SK-N-SH (cell line): ENCODE measurements around the gene WRAP73. TPM values are rescaled to one million over a fixed set of nuclear protein-coding genes. Genes with fewer than 3 reads are reported as not detected.

Experiments
- CTCF ChIA-PET: fragments of 300-600, 350-600 bp; formaldehyde crosslinking; extraction: SDS; loops from one replicate; lab custom pipeline; 2021; lab: Yijun Ruan, JAX
- POLR2A ChIA-PET: fragments of 350-600 bp; sonication (Branson Sonifier 250); formaldehyde crosslinking; extraction: SDS; loops from one replicate; lab custom pipeline; 2020; ENCODE audit warnings: antibody characterized with exemption, inconsistent platforms; lab: Yijun Ruan, JAX
- DNase-seq: peaks from one replicate; pipeline ENCODE4 v3.0.0; 2012
- H2AFZ ChIP-seq: fragments of 200-600 bp; sonication (generic); 2 replicates; pipeline ENCODE4 v1.8.1; 2016; ENCODE audit warnings: antibody characterized with exemption, mild to moderate bottlenecking, low read depth
- H3F3A ChIP-seq: fragments of 200-600 bp; sonication (generic); replicated peaks from 2 replicates; pipeline ENCODE3; 2016; ENCODE audit warnings: antibody characterized with exemption, mild to moderate bottlenecking; ENCODE audit not compliant: insufficient read depth
- H3K27ac ChIP-seq, 2 experiments: fragments of 200-500 bp in 1 of 2; fragments of 200-600 bp in 1 of 2; sonication (Bioruptor generic) in 1 of 2; sonication (generic), shearing (Covaris generic) in 1 of 2; 2 replicates each; pipeline versions ENCODE4 v1.5.1 to v1.6.1; 2014 to 2016; ENCODE audit warnings: low read depth in 2 of 2, inconsistent platforms in 1 of 2, low read length in 1 of 2, mild to moderate bottlenecking in 1 of 2, mixed read lengths in 1 of 2
- H3K27me3 ChIP-seq: fragments of 200-600 bp; sonication (generic), shearing (Covaris generic); 2 replicates; pipeline ENCODE4 v1.6.1; 2016; ENCODE audit warnings: mixed run types; ENCODE audit not compliant: insufficient read depth
- H3K36me3 ChIP-seq, 2 experiments: fragments of 200-500 bp in 1 of 2; fragments of 200-600 bp in 1 of 2; sonication (Bioruptor generic) in 1 of 2; sonication (generic) in 1 of 2; replicated peaks in 1 of 2; 2 replicates each; pipeline versions ENCODE3 to v1.5.1; 2014 to 2016; ENCODE audit warnings: low read length in 1 of 2, mild to moderate bottlenecking in 1 of 2; ENCODE audit not compliant: insufficient read depth in 2 of 2, control insufficient read depth in 1 of 2
- H3K4me1 ChIP-seq, 2 experiments: fragments of 200-500 bp in 1 of 2; fragments of 200-600 bp in 1 of 2; sonication (Bioruptor generic) in 1 of 2; sonication (generic), shearing (Covaris generic) in 1 of 2; 2 replicates each; pipeline versions ENCODE4 v1.5.1 to v1.6.1; 2014 to 2016; ENCODE audit warnings: low read depth in 1 of 2, low read length in 1 of 2, mixed run types in 1 of 2; ENCODE audit not compliant: insufficient read depth in 2 of 2, control insufficient read depth in 1 of 2
- H3K4me2 ChIP-seq: fragments of 200-600 bp; sonication (generic), shearing (Covaris generic); 2 replicates; pipeline ENCODE4 v1.6.1; 2017; ENCODE audit warnings: mixed run types
- H3K4me3 ChIP-seq, 2 experiments: fragments of 200-500 bp in 1 of 2; fragments of 200-600 bp in 1 of 2; sonication (Bioruptor generic) in 1 of 2; sonication (generic), shearing (Covaris generic) in 1 of 2; 2 replicates each; pipeline versions ENCODE4 v1.5.1 to v1.8.1; 2014 to 2016; ENCODE audit warnings: low read depth in 2 of 2, inconsistent platforms in 1 of 2, low read length in 1 of 2, mild to moderate bottlenecking in 1 of 2, mixed read lengths in 1 of 2, moderate library complexity in 1 of 2
- H3K79me2 ChIP-seq: fragments of 200-600 bp; sonication (generic); 2 replicates; pipeline ENCODE4 v1.8.1; 2017; ENCODE audit warnings: mild to moderate bottlenecking; ENCODE audit not compliant: insufficient read depth
- H3K9ac ChIP-seq: fragments of 200-600 bp; sonication (generic); 2 replicates; pipeline ENCODE4 v1.6.1; 2017; ENCODE audit warnings: mixed run types
- H3K9me2 ChIP-seq: fragments of 200-600 bp; sonication (generic); 2 replicates; pipeline ENCODE4 v1.6.1; 2017; ENCODE audit warnings: mixed run types
- H3K9me3 ChIP-seq: fragments of 200-600 bp; sonication (generic); 2 replicates; pipeline ENCODE4 v1.6.1; 2017; ENCODE audit warnings: mixed run types, mild to moderate bottlenecking, moderate library complexity
- H4K20me1 ChIP-seq: fragments of 200-600 bp; sonication (generic); 2 replicates; pipeline ENCODE4 v1.6.1; 2017; ENCODE audit warnings: mild to moderate bottlenecking, mixed run types; ENCODE audit not compliant: insufficient read depth
- CTCF ChIP-seq: fragments of 200-600 bp; sonication (generic); IDR thresholded peaks from 2 replicates; pipeline ENCODE4 v1.6.1; 2017; ENCODE audit warnings: antibody characterized with exemption, mild to moderate bottlenecking, moderate library complexity
- ELF1 ChIP-seq: IDR thresholded peaks from 2 replicates; pipeline ENCODE4 v1.4.0; 2012
- EP300 ChIP-seq, 2 experiments: IDR thresholded peaks; 2 replicates each; pipeline versions ENCODE4 v1.4.0 to v1.6.1; 2012; ENCODE audit warnings: borderline replicate concordance in 1 of 2, low read depth in 1 of 2, low read length in 1 of 2
- EZH2phosphoT487 ChIP-seq: fragments of 200-600 bp; sonication (generic); IDR thresholded peaks from 2 replicates; pipeline ENCODE4 v1.6.1; 2017; ENCODE audit warnings: low read depth, mixed run types, mild to moderate bottlenecking, antibody characterized with exemption, moderate library complexity, borderline replicate concordance
- FOXM1 ChIP-seq: IDR thresholded peaks from 2 replicates; pipeline ENCODE4 v1.4.0; 2012; ENCODE audit warnings: low read depth, mild to moderate bottlenecking
- GABPA ChIP-seq: IDR thresholded peaks from 2 replicates; pipeline ENCODE4 v1.4.0; 2012; ENCODE audit warnings: low read depth, mild to moderate bottlenecking
- GATA2 ChIP-seq: sonication (generic); formaldehyde crosslinking; IDR thresholded peaks from 2 replicates; pipeline ENCODE4 v1.5.0; 2020; ENCODE audit warnings: mild to moderate bottlenecking, missing genetic modification reagents
- IRF3 ChIP-seq: fragments of 150-350 bp; IDR thresholded peaks from 2 replicates; pipeline ENCODE4 v1.6.1; 2016; ENCODE audit warnings: mild to moderate bottlenecking, low read depth, low read length
- JUND ChIP-seq: IDR thresholded peaks from 2 replicates; pipeline ENCODE4 v1.4.0; 2012
- MEF2A ChIP-seq: IDR thresholded peaks from 2 replicates; pipeline ENCODE4 v1.4.0; 2012; ENCODE audit warnings: low read depth, borderline replicate concordance
- NRF1 ChIP-seq: IDR thresholded peaks from 2 replicates; pipeline ENCODE4 v1.6.1; 2012; ENCODE audit warnings: low read depth, mild to moderate bottlenecking, low read length
- POLR2AphosphoS5 ChIP-seq: IDR thresholded peaks from 2 replicates; pipeline ENCODE4 v1.6.1; 2012; ENCODE audit warnings: low read depth, low read length
- RAD21 ChIP-seq: IDR thresholded peaks from 2 replicates; pipeline ENCODE4 v1.6.1; 2012; ENCODE audit warnings: mild to moderate bottlenecking, low read length
- RCOR1 ChIP-seq: fragments of 150-350 bp; IDR thresholded peaks from 2 replicates; pipeline ENCODE4 v1.6.1; 2017; ENCODE audit warnings: antibody characterized with exemption, low read length
- REST ChIP-seq: IDR thresholded peaks from 2 replicates; pipeline ENCODE4 v1.6.1; 2012; ENCODE audit warnings: mild to moderate bottlenecking, low read depth, low read length, moderate library complexity
- RXRA ChIP-seq: IDR thresholded peaks from 2 replicates; pipeline ENCODE4 v1.4.0; 2012; ENCODE audit warnings: low read depth, mild to moderate bottlenecking, borderline replicate concordance
- SMC3 ChIP-seq: IDR thresholded peaks from 2 replicates; pipeline ENCODE4 v1.6.1; 2012; ENCODE audit warnings: low read depth, low read length, improper control_type of control experiment
- YY1 ChIP-seq: IDR thresholded peaks from 2 replicates; pipeline ENCODE4 v1.4.0; 2012; ENCODE audit warnings: low read depth, mild to moderate bottlenecking
- WGBS: methylation state at CpG from one replicate; pipeline ENCODE4 v1.1.6; 2017; ENCODE audit warnings: low lambda C conversion rate; 5-methylcytosine and 5-hydroxymethylcytosine counted together
- polyA plus RNA-seq, 3 experiments: library from polyadenylated mRNA; depleted of rRNA; stranded (reverse); fragments of >200 nt; gene quantifications; 2 replicates each; pipeline ENCODE4 v1.2.3, GENCODE V29; 2012

WRAP73 gene
- polyA plus RNA-seq, 1 of the 3 experiments (the other 2 are of a cell fraction), result 61.9 TPM

- no peak for TF ChIP-seq CTCF
- TF ChIP-seq RAD21, result peak; percentile 11; the same call in 1 of the 2 replicates
Measured at GRCh38 chr1:3625151-3625907, 24.6 kb downstream of the WRAP73 start (continued).

- Histone ChIP-seq H3K79me2 (peaks cover 16% of the 10 kb centered on the region), H3F3A (peaks cover 3% of the 10 kb centered on the region), H3K36me3 (peaks cover 9 to 22% of the 10 kb centered on the region in 2 experiments), H3K27ac (peak within 1 kb of the TSS; percentile 20 to 77; a peak in 3 of 4 replicates), H3K9me2 (no peaks in the 10 kb centered on the region), H4K20me1 (no peaks in the 10 kb centered on the region), H3K4me1 (peaks cover 0 to 40% of the 10 kb centered on the region in 2 experiments; a peak in 2 of 4 replicates), H3K4me2 (peak within 1 kb of the TSS; percentile 90), H3K4me3 (peak within 1 kb of the TSS; percentile 84 to 93), H3K9me3 (no peaks in the 10 kb centered on the region), H3K27me3 (no peaks in the 10 kb centered on the region), H3K9ac (peak within 1 kb of the TSS; percentile 67), H2AFZ (peak within 1 kb of the TSS; percentile 87; the same call in 1 of the 2 replicates)
- POLR2A ChIA-PET, result no interaction called here
- peak; percentile 99 for DNase-seq
- WGBS, result 1% methylated on average over 45 of the region's 108 CpGs
- CTCF ChIA-PET, result interaction anchor here (0.8 to 6.4 kb wide), 6 partner anchors 9 to 153 kb away, joined by 3 to 78 read pairs (median 6); no protein-coding TSS in a partner anchor
- TF ChIP-seq GABPA (peak; percentile 90), RAD21 (no peak), RXRA (no peak), SMC3 (no peak), POLR2AphosphoS5 (no peak), REST (no peak), MEF2A (no peak), NRF1 (0 out of 2 replicates have a peak, but pooled peaks have one; percentile 37), YY1 (no peak), CTCF (no peak), RCOR1 (no peak), ELF1 (peak; percentile 72), GATA2 (no peak), JUND (no peak), EZH2phosphoT487 (no peak), EP300 (IDR thresholded peaks at IDR 0.05; ENCODE audit: borderline replicate concordance in 1 of 2, low read depth in 1 of 2, low read length in 1 of 2) (no peak), FOXM1 (no peak), IRF3 (peak; percentile 65)
Measured at GRCh38 chr1:3624200-3625136, 25.4 kb downstream of the WRAP73 start, which contains the start of gene TPRG1L. Gene TPRG1L (plus strand): TSS chr1:3625015. CDS start chr1:3625073, 58 bp downstream.
